ENCODE measurements around the gene BCL2L14. TPM values are rescaled to one million over a fixed set of nuclear protein-coding genes. Genes with fewer than 3 reads are reported as not detected.

The BCL2L14 gene
- polyA plus RNA-seq, 2 of the 4 experiments (the other 2 are of a cell fraction): 0.06 TPM; not detected in 1

DNA sequence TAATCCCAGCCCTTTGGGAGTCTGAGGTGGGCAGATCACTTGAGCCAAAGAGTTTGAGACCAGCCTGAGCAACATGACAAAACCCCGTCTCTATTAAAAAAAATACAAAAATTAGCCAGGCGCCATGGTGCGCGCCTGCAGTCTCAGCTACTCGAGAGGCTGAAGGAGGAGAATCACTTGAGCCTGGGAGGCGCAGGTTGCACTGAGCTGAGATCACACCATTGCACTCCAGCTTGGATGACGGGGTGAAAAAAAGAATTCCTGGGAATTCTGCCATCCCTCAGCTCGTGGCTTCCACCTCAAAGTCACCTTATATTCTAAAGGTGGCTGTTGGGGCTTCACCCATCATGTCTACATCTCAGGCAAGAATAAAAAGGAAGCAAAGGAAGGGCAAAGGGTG lies 12.9 kb downstream of the BCL2L14 start:
- DNase-seq (ENCODE audit: low read depth in 1 of 2, low spot score in 1 of 2) (no peak), FAIRE-seq (no peak), ATAC-seq (no peak)
- no peak for TF ChIP-seq SMC3 (IDR thresholded peaks at IDR 0.05)
- TF ChIP-seq MAZ (IDR thresholded peaks at IDR 0.05; ENCODE audit: borderline replicate concordance, low read depth, low read length): no peak
- TF ChIP-seq MYC (IDR thresholded peaks at IDR 0.05; ENCODE audit: borderline replicate concordance, low read length): no peak
- no peak for TF ChIP-seq RAD21 (conservative IDR thresholded peaks at IDR 0.05 in 1 of 2, IDR thresholded peaks at IDR 0.05 in 1 of 2)
- TF ChIP-seq HOXB13 (CRISPR knock-in tag; IDR thresholded peaks at IDR 0.05; ENCODE audit: low read depth): no peak
- TF ChIP-seq NFE2L2 (conservative IDR thresholded peaks at IDR 0.05; ENCODE audit: low read length): no peak
- no peak for TF ChIP-seq CBX2 (IDR thresholded peaks at IDR 0.05; ENCODE audit: borderline replicate concordance, low read depth)
- TF ChIP-seq CHD2 (IDR thresholded peaks at IDR 0.05; ENCODE audit: low read length, partially characterized antibody): no peak
- no peak for TF ChIP-seq KDM1A (IDR thresholded peaks at IDR 0.05; ENCODE audit: low read depth)
- TF ChIP-seq KDM5A (IDR thresholded peaks at IDR 0.05): no peak
- no peak for TF ChIP-seq NR3C1 (IDR thresholded peaks at IDR 0.05)
- TF ChIP-seq HOXB5 (CRISPR knock-in tag; IDR thresholded peaks at IDR 0.05): no peak
- Histone ChIP-seq H3K9me3 (no peaks in the 10 kb centered on the region), H3K4me1 (peaks cover 14% of the 10 kb centered on the region), H3K27ac (no peak overlapping the region), H3K4me2 (no peak overlapping the region), H3K4me3 (no peak overlapping the region)
- POLR2A ChIA-PET: no interaction called here
- 78% methylated on average over 8 of the region's 8 CpGs for WGBS (ENCODE audit: missing lambda C conversion rate)
- CTCF ChIA-PET: interaction anchor here (0.7 to 9.8 kb wide), 5 partner anchors 11 to 909 kb away, joined by 3 to 214 read pairs (median 19); partner anchors contain the start of gene BCL2L14

DNA sequence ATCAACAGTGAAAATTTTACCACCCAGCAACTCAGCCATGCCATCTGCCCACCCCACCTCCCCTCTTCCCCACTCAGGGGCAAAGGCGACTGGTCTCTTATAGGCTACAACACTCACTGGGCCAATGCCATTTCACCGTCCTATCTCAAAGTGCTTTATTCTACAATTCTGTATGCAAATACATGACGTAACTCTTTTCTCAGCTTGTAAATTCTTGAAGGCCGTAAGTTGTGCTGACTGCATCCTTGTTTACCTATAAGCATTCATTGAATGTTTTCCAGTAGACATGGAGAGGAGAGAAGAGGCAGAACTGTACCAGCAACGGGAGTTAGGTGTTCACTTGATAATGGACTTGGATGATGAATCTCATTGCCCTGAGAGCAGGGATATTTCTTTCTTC lies 15.6 kb downstream of the BCL2L14 start:
- H3K9me3 ChIP-seq: no peaks in the 10 kb centered on the region
- 79% methylated on average over 5 of the region's 5 CpGs for WGBS (ENCODE audit: missing lambda C conversion rate)
- peaks cover 12% of the 10 kb centered on the region for H3K4me1 ChIP-seq
- no peak for TF ChIP-seq RAD21 (conservative IDR thresholded peaks at IDR 0.05 in 1 of 2, IDR thresholded peaks at IDR 0.05 in 1 of 2)
- no peak for TF ChIP-seq PHF8 (IDR thresholded peaks at IDR 0.05; ENCODE audit: borderline replicate concordance, low read depth)
- TF ChIP-seq FOXS1 (CRISPR knock-in tag; IDR thresholded peaks at IDR 0.05): no peak
- TF ChIP-seq SMC3 (IDR thresholded peaks at IDR 0.05): no peak
- TF ChIP-seq HOXB5 (CRISPR knock-in tag; IDR thresholded peaks at IDR 0.05): no peak
- TF ChIP-seq, protein P1, sequence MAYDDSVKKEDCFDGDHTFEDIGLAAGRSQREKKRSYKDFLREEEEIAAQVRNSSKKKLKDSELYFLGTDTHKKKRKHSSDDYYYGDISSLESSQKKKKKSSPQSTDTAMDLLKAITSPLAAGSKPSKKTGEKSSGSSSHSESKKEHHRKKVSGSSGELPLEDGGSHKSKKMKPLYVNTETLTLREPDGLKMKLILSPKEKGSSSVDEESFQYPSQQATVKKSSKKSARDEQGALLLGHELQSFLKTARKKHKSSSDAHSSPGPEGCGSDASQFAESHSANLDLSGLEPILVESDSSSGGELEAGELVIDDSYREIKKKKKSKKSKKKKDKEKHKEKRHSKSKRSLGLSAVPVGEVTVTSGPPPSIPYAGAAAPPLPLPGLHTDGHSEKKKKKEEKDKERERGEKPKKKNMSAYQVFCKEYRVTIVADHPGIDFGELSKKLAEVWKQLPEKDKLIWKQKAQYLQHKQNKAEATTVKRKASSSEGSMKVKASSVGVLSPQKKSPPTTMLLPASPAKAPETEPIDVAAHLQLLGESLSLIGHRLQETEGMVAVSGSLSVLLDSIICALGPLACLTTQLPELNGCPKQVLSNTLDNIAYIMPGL (CRISPR knock-in tag; IDR thresholded peaks at IDR 0.05; ENCODE audit: borderline replicate concordance): no peak
- TF ChIP-seq, protein P2, sequence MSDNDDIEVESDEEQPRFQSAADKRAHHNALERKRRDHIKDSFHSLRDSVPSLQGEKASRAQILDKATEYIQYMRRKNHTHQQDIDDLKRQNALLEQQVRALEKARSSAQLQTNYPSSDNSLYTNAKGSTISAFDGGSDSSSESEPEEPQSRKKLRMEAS (IDR thresholded peaks at IDR 0.05): no peak
- ATAC-seq (no peak), DNase-seq (ENCODE audit: low read depth in 1 of 2, low spot score in 1 of 2) (no peak), FAIRE-seq (no peak)
- H3K4me3 ChIP-seq: no peak overlapping the region
- H3K4me2 ChIP-seq: no peak overlapping the region
- POLR2A ChIA-PET: no interaction called here
- CTCF ChIA-PET: interaction anchor here (0.9 to 9.8 kb wide), 4 partner anchors 8 to 264 kb away, joined by 3 to 214 read pairs (median 3); partner anchors contain the start of gene MANSC1
- no peak overlapping the region for H3K27ac ChIP-seq

DNA sequence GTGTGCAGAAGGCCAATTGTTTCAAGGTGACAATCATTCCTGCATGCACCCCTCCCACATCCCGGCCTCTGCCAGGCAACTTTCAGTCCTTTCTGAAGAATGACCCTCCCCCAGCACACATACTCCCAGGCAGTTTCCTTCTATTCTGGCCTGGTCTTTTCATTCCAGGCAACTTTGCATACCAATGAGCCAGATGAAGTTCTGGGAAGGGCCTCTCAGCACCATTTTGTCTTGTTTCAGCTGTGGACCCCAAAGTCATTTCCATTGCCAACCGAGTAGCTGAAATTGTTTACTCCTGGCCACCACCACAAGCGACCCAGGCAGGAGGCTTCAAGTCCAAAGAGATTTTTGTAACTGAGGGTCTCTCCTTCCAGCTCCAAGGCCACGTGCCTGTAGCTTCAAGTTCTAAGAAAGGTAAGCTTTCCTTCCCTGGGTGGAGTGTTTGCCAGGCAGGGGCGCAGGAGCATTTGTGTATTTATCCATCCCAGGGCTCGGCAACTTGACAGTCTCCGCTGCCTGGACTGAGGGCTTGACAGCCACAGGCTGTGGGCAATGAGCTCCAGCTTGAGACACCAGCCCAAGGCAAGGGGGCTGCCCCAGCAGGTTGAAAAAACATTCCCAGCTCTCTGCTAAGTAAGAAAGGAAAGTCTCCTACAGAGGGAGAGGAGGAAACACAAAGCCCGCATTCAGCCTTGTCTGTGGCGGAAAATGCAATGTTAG lies 16.4 kb downstream of the BCL2L14 start:
- ATAC-seq (no peak), FAIRE-seq (no peak), DNase-seq (ENCODE audit: low read depth in 1 of 2, low spot score in 1 of 2) (no peak)
- ChIA-PET POLR2A (no interaction called here), CTCF (interaction anchor here (0.9 to 9.8 kb wide), 3 partner anchors 9 to 263 kb away, joined by 3 to 214 read pairs (median 3); partner anchors contain the start of gene MANSC1)
- no peak overlapping the region for H3K4me2 ChIP-seq
- H3K4me1 ChIP-seq: peaks cover 5% of the 10 kb centered on the region
- 88% methylated on average over 9 of the region's 9 CpGs for WGBS (ENCODE audit: missing lambda C conversion rate)
- TF ChIP-seq HOXB5 (CRISPR knock-in tag; IDR thresholded peaks at IDR 0.05): no peak
- no peak overlapping the region for H3K4me3 ChIP-seq
- no peak overlapping the region for H3K27ac ChIP-seq
- no peaks in the 10 kb centered on the region for H3K9me3 ChIP-seq

DNA sequence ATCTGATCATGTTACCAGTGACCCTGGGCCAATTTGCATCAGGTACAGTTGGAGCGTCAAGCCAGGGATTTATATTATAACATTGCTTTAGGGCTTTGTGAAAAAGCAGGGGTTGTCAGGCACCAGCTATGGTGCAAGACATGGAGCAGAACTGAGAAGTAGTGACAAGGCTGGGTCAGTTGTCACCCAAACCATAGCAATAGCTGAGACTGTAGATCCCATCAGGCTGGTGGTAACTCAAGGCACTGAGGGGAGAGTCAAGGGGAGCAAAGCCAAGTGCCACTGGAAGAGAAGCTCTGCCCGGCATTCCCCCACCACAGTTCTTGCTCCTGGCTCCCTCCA lies 16.9 kb downstream of the BCL2L14 start:
- 90% methylated on average over 2 of the region's 2 CpGs for WGBS (ENCODE audit: missing lambda C conversion rate)
- FAIRE-seq (no peak), DNase-seq (ENCODE audit: low read depth in 1 of 2, low spot score in 1 of 2) (no peak), ATAC-seq (no peak)
- no peaks in the 10 kb centered on the region for H3K9me3 ChIP-seq
- peaks cover 6% of the 10 kb centered on the region for H3K4me1 ChIP-seq
- CTCF ChIA-PET: interaction anchor here (0.9 to 9.8 kb wide), 3 partner anchors 10 to 262 kb away, joined by 3 to 214 read pairs (median 3); partner anchors contain the start of gene MANSC1
- H3K4me2 ChIP-seq: no peak overlapping the region
- POLR2A ChIA-PET: no interaction called here
- no peak overlapping the region for H3K4me3 ChIP-seq
- H3K27ac ChIP-seq: no peak overlapping the region
- no peak for TF ChIP-seq KDM5A (IDR thresholded peaks at IDR 0.05)
- TF ChIP-seq, protein P3, sequence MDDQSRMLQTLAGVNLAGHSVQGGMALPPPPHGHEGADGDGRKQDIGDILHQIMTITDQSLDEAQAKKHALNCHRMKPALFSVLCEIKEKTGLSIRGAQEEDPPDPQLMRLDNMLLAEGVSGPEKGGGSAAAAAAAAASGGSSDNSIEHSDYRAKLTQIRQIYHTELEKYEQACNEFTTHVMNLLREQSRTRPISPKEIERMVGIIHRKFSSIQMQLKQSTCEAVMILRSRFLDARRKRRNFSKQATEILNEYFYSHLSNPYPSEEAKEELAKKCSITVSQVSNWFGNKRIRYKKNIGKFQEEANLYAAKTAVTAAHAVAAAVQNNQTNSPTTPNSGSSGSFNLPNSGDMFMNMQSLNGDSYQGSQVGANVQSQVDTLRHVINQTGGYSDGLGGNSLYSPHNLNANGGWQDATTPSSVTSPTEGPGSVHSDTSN (IDR thresholded peaks at IDR 0.05): no peak
- TF ChIP-seq JUNB (IDR thresholded peaks at IDR 0.05): no peak
- TF ChIP-seq RARB (CRISPR knock-in tag; IDR thresholded peaks at IDR 0.05): no peak
- TF ChIP-seq NFE2L2 (conservative IDR thresholded peaks at IDR 0.05; ENCODE audit: low read length): no peak
- TF ChIP-seq HOXA7 (CRISPR knock-in tag; IDR thresholded peaks at IDR 0.05): no peak
- TF ChIP-seq ZNF302 (CRISPR knock-in tag; IDR thresholded peaks at IDR 0.05): no peak
- no peak for TF ChIP-seq NR3C1 (IDR thresholded peaks at IDR 0.05)
- no peak for TF ChIP-seq CBX8 (IDR thresholded peaks at IDR 0.05)
- no peak for TF ChIP-seq HDAC2 (IDR thresholded peaks at IDR 0.05)
- no peak for TF ChIP-seq MAZ (IDR thresholded peaks at IDR 0.05; ENCODE audit: borderline replicate concordance, low read depth, low read length)
- TF ChIP-seq MYC (IDR thresholded peaks at IDR 0.05; ENCODE audit: borderline replicate concordance, low read length): no peak
- no peak for TF ChIP-seq HOXB13 (CRISPR knock-in tag; IDR thresholded peaks at IDR 0.05; ENCODE audit: low read depth)
- TF ChIP-seq, protein P4, sequence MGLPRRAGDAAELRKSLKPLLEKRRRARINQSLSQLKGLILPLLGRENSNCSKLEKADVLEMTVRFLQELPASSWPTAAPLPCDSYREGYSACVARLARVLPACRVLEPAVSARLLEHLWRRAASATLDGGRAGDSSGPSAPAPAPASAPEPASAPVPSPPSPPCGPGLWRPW (IDR thresholded peaks at IDR 0.05): no peak
- no peak for TF ChIP-seq CBX2 (IDR thresholded peaks at IDR 0.05; ENCODE audit: borderline replicate concordance, low read depth)
- no peak for TF ChIP-seq ZC3H11A (IDR thresholded peaks at IDR 0.05)
